ENCODE data around the gene TXLNG.

Gene TXLNG

DNA sequence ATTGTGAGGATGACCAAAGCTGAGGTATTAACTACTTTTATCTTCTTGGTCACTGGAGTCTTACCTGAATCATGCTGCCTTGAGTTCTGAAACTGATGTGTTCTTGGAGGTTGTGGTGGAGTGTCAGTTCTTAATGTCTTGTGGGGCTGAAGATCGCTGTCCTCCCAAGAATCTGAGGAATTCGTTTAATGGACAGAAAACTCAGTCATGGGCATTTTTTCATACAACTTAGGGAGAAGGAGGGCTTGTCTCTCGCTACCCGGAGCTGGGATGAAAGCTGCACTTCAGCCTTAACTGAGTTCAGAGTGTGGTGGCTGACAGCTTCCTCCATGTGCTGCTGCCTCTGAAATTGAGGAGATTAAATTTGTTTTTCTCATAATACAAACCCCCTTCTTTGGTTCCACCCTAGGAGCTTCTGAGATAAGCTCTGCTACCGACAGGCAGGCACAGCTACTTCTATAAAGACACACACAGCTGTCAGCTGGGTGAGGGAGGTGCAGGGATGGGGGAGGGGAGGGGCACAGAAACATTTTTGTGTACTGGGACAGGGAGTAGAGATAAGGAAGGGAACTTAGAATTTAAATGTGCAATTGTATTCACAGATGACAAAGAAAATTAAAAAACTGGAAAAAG lies 53.1 kb downstream of the TXLNG start:
- DNase-seq (ENCODE audit: low read depth) = no peak

DNA sequence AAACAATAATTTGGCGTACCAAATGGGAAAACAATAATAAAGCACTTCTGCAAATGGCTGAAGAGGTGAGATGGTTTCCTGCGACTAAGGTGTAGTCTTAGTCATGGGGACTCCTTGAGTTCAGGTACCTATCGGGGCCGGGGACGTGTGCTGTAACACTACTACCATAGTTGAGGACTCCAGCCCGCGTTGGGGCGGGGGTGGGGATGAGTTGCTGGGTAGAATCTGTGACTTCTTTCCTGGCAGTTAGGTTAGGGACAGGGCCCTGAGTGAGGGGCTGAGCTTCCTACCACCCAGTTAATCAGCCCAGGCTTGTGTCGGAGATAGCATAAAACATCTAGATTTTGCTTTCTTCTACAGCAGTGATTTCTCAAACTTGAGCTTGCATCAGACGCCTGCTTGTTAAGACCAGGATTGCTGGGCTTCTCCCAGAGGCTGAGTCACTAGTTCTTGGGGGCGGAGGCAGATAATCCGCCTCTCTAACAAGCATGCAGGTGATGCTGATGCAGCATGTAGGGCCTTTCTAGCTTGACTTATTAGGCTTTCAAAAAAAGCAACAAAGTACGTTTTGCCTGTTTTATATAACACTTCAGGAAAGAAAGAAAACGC lies 53.7 kb downstream of the TXLNG start:
- peak; percentile 95 for DNase-seq (ENCODE audit: low read depth)

DNA sequence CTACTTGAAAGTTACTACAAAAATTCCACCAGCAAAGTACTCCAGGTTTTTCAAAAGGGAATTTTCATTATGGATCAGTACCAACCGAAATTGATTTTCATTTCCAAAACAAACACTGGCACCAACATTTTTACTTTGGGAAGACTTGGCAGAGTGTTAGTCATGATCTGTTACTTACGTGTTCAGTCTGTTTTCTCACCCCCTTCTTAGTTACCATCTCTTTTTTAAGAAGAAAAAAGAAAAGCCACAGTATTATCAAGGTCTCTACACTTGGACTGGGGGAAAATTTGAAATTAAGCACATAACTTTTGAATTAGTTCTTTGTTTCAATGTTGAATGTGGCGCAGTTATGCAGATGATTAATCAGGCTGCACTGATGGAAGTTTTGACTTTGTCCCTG lies 56.4 kb downstream of the TXLNG start:
- DNase-seq (ENCODE audit: low read depth) = no peak

DNA sequence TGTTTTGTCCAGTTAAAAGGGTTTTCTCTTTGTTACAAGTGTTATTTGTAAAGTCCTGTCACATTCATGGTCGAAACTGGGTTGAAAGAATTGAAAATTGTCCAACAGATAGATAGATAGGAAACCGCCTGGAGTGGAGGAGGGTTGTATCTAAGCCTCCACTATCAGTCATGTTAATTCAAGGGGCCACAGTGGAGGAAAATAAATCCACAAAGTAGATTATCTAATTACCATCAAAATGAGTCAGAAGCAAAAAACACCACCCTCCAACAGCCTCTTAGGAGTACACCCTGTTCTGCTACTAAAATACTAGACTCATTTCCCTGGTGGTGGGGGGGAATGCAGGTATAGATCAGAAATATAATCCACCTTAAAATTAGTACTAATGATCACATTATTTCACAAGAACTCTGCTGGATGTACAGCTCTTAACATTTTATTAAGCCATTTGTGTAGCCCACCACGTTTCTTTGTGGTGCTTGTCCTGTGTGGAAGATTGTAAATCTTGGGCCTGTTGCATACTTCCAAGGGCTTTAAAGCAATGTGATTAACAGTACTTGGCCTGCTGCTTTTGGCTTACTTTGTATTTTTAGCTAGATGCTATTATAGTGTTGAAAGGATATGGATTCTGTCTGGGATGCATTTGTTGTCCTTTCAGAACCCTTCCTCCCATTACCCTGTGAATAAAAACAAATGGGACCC lies 57.1 kb downstream of the TXLNG start:
- no peak for DNase-seq (ENCODE audit: low read depth)

DNA sequence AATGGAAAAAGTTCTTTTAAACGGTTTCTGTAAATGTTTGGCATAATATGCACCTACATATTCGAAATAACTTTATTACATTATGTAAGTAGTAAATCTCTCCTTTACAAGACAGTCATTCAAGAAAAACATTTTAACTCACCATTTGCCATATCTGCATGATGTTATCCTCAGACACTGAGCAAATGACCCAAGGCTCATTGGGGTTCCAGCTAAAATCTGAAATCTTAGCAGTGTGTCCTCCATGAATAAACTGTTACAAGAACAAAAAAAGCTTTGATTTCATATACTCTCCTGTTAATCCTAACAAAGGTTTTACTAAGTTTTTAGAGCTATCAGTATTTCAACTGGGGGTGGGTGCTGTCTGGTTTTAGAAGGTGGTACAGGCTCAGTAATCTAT lies 59.4 kb downstream of the TXLNG start:
- no peak for DNase-seq (ENCODE audit: low read depth)

DNA sequence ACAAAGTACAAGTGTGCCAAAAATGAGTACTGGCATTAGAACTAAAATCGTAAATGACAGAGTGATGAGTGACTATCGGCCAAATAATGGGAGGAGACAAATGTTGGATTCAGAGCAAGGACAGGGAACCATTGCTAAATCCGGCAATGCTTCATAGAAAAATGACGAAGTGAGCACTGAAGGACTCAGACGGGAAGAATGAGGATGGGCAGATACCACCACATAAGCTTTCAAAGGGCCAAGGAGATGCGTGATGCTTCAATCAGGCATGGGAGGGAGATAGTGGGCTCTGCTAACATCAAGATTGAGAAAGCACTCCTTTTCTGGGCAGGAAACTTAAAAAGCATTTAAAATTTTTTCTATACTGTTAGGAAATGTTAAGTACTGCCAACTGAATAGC lies 62.3 kb downstream of the TXLNG start:
- no peak for DNase-seq (ENCODE audit: low read depth)

DNA sequence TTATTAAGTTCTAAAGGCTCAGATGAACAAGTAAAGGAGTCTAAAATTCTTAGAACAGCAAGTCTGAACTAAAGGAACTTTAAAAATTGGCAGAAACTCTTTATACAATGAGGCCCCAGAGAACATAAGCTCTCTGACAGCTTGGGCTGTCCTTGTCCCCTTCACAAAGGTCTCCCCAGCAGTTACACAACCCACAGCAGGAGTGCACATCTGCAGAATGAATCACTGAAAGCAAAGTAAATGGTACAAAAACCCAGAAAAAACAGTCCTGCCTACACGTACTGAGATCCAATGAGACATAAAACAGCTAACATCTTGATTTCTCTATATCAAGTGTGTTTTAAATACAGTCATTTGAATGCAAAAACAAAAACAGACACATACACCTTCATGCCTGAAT lies 65.2 kb downstream of the TXLNG start:
- peak; percentile 53 for DNase-seq (ENCODE audit: low read depth)

DNA sequence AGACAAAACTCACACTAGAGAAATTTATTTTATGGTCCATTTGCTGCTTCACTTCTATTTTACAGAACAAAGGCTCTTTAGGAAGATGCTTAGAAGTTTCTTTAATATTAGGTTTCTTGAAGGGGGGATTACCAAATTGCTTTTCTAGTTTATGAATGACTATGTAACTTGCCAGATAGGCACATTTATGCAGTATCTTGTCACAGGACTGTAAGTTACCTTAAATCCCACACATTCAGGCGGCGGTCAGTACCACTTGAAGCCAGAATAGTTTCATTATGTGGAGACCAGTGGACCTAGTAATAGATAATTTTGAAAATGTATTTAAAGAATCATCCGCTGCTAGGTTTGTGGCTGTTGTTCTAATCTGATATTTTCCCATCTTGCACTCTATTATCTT lies 65.6 kb downstream of the TXLNG start:
- no peak for DNase-seq (ENCODE audit: low read depth)

DNA sequence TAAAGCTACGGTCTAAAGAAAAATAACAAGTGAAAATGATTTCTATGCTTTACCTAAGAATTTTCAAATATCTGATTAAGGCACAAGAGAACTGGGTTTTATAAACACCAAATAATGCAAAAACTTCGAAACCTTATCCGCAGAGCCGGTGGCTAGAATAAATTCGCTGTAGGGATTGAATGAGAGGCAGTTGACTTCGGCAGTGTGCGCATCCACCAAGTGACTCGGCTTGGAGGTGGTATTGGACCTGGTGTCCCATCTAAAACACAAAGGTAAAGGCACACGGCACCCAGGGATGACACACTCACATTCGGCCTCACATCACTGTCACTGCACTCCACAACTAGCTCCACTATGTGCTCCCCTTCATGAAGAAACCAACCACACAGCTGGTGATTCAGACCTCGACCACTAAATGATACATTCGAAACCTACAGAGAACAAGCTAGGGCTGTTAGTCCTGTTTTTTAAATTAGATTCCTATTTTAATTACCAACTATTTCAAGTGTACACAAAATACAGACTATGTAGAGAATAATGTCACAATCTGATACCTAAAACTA lies 66.4 kb downstream of the TXLNG start:
- DNase-seq (ENCODE audit: low read depth) = no peak

DNA sequence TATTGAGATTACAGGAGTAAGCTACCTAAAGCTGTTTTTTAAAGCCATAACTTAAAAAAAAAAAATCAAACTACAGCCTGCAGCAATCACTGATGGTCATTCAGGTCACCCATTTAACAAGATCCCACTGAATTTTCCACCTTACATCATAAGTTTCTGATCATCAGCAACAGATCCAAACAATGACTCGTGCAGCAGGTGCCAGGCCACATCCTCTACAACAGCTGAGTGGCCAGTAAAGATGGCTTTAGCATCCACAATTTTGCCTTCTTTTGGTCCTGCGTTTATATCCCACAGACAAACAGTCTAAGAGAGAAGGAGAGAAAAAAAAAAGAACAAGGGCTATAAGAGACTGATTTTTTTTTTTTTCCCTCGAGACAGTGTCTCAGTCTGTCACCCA lies 67.3 kb downstream of the TXLNG start:
- no peak for DNase-seq (ENCODE audit: low read depth)

DNA sequence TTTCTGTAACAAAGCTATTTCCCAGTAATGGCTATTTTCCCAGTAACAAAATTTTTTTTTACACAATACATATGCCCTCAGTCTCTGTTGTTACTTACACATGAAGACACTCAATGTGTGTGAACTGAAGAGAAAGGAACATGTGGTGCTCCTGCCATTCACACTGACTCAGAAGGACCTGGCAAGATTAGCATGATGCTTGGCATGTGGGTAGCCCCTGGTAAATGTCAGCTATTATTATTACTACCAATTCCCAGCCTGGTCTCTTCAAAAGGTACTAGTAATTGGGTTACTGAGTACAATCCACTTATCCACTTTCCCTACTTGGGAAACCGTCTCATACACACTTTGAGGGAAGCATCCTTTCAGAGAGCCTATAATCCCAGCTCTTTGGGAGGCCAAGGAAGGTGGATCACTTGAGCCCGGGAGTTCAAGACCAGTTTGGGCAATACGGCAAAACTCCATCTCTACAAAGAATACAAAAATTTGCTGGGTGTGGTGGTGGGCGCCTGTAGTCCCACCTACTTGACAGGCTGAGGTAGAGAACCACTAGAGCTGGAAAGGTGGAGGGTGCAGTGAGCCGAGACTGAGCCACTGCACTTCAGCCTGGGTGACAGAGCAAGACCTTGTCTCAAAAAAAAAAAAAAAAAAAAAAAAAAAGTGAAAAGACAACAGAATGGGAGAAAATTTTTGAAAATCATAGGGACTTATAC lies 69.3 kb downstream of the TXLNG start:
- DNase-seq (ENCODE audit: low read depth) = no peak

DNA sequence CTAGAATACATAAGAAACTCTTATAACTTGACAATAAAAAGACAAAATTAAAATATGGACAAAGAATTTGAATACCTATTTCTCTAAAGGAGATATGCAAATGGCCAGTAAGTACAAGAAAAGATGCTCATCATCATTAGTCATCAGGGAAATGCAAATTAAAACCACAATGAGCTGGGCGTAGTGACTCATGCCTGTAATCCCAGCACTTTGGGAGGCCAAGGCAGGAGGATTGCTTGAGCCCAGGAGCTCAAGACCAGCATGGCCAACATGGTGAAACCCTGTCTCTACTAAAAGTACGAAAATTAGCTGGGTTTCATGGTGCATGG lies 69.8 kb downstream of the TXLNG start:
- DNase-seq (ENCODE audit: low read depth) = peak; percentile 67

DNA sequence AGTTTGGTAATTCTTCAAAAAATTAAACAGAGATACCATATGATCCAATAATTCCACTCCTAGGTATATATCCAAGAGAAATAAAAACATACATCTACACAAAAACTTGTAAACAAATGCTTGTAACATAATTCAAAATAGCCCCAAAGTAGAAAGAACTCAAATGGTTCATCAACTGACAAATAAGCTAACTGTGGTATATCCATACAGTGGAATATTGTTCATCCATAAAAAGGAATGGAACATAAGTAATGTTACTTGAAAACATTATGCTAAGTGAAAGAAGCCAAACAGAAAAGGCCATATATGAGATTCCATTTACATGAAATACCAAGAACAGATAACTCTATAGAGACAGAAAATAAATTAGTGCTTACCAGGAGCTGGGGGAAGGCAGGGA lies 70.5 kb downstream of the TXLNG start:
- no peak for DNase-seq (ENCODE audit: low read depth)

DNA sequence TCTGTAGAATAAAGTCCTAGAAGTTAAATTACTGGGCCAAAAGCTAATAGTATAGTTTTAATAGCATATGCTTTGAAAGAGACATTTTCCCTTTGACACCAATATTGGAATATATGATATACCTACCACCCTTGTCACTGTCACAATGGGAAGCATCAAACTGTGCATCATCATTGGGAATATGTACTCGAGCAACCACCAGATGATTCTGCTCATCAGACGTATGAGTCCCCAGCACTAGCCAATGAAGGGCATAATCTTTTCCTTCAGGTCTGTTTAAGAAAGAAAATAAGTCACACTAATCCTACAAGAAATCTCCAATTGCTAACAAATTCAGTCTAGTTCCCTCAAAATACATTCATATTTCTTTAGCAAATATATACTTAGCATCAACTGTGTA lies 76.6 kb downstream of the TXLNG start:
- no peak for DNase-seq (ENCODE audit: low read depth)

DNA sequence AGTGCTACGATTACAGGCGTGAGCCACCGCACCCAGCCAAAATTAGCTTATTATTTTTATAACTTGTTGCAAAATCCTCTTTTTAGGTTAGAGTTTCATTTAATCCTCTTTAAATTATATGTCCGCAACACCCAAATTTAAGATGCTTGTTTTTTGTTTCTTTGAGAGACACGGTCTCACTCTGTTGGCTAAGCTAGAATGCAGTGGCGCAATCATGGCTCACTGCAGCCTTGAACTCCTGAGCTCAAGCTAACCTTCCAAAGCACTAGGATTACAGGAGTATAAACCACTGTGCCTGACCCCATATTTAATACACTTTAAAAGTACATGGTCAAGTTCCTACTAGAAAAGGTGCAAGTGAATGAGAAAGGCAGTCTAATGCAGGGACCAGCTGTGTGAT lies 81.7 kb downstream of the TXLNG start:
- no peak for DNase-seq (ENCODE audit: low read depth)

DNA sequence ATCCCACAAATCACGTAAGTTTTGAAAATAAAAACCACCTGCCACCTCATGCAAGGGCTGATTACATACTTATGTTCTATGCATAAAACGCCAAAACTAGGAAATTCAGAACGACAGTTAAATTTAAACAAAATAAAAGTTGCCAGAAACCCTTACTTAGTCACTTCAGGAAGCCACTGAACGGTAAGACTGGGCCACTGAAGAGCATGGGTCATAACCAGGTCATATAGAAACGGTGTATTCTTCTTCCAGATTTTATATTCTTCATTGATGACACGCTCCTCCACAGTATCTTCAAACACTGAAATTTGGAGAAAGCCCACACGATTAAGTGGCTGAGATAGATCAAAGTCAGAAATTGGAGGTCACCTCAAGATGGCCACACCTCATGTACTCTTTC lies 82.7 kb downstream of the TXLNG start:
- no peak for DNase-seq (ENCODE audit: low read depth)

DNA sequence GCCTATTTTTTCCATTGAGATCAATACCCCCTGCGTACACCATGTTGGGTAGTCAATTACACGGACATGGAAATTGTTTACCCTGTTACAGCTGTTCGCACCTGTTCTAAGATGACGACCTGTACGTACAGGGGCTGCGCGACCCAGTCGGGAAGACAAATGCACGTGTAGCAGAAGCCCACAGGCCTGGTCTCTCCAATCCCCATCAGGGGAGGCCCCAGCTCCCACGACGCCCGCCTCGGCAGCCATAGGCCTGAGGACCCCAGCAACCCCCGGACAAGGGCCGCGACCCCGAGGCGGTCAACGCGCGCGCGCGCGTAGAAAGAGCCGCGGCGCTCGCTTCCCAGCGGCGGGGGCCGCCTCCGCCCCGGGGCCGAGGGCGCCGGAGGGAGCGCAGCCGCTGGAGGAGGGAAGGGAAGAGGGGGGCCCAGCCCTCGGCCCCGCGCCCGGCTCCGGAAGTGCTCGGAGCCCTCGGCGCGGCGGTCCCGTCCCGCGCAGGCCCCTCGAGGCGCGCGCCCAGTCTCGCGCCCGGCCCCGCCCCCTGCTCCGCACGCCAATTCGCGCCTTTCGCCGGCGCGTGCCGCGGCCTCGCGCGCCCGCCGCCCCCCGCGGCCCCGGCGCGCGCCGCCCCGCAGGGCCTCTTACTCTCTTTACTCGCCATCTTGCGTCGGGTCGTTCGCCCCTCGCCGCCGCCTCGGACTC lies 83.3 kb downstream of the TXLNG start:
- no peak for DNase-seq (ENCODE audit: low read depth)

DNA sequence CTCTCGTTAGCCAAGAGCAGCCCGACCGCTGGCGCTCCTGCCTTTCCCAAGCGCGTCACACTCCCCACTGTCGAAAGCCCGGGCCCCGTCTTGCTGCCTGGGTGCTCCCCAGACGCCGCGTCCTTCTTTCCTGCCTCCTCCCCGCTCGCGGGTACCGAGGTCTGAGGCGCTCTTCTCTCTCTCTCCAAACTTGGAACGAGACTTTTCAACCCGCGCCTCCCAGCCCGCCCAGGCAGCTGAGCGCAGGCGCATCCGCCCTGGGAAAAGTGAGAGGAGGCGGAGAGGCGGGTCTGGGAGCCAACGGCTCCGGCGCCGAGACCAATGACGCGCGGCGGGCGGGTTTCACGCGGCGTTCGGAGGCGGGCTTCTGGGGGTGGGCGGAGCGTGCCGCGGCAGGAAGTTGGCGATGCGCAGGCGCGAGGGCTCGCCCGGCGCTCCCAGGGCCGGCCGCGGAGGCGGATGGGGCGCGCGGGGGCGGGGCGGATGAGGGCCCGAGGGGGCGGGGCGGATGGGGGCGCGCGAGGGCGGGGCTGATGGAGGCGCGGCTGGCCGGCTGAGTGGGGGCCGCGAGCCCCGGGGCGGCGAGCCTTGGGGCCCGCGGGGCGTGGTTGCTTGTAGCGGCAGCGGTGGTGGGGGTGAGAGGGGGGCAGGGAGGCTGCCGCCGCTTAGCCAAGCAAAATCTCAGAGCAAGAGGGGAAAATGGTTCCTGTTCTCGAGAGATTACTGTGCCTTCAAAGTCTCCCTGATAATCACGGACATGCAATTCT lies 84.0 kb downstream of the TXLNG start, which contains the start of gene RBBP7:
TSS of gene RBBP7 (minus strand) at position 268 of the 767 bp plus-strand sequence. CDS start 309 bp downstream, outside the sequence.
- DNase-seq (ENCODE audit: low read depth) = peak; percentile 91

DNA sequence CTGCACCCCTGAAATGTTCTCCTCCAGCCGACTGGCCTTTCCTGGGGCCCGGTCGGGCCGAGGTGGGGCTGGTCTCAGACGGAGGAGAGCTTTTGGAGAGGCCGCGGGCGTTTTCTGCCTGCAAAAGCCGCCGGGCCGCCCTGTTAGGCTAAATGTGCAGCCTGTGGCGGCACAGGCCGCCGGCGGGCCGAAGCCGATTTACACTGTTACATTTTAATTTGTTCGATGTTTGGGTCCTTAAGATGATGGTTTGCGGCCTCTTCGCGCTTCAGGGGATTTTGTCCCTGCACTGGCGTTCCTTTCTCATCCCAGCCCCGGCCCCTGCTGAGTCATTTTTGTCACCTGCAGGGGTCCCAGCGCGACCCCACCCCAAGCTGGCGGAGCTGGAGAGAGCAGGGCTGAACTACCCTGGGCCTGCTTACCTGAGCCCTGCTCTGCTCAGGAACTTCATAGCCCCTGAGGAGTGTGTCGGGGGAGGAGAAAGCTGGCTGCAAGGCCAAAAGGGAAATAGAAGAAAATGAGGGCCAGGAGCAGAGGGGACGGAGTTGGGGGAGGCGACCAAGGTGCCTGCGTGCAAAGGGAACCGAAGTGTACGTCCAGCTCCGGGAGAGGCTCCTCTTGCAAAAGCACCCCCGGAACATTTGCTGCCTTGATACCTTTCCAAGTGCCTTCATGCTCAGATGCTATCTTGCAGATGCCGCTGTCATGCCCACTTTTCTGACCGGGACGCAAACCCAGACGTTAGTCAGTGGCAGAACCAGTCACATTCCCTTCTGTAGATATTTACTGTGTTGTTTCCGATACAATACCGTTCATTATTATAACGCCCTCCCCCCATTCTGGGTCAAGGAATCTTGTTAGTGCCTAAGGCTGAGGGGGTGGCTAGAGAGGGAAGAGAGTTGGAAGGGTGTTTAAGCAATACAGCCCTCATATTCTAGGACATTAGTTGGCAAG lies 84.9 kb downstream of the TXLNG start:
- DNase-seq (ENCODE audit: low read depth) = no peak

DNA sequence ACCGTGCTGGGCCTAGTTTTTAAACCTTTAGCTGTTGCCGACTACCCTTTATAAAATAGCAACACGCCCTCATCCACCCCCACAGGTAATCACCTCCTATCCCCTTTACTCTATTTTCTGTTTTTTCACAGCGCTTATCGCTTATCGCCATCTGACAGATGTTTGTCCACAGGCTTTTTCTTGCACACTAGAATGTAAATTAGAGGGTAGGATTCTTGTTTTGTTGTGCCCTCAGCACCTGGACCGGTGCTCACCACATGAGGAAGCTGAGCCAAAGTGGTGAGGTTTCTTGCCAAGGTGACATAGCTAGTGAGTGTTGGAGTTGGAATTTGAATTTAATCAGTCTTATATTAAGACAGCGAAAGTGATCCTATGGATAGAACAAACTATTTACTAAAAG lies 86.8 kb downstream of the TXLNG start:
- no peak for DNase-seq (ENCODE audit: low read depth)

Data from iris pigment epithelial cell (primary cell).